Psoas muscle (tissue), 8 donors: ENCODE measurements around the gene ATOH8. TPM values are rescaled to one million over a fixed set of nuclear protein-coding genes. Genes with fewer than 3 reads are reported as not detected.
A peak's percentile ranks its signal among the peaks of the same experiment; 100 is the strongest.

ENCODE experiments used
- ATAC-seq, 4 donors: fragments of 200-7000 bp; cut with Tn5 transposase; one replicate each; pipeline ENCODE4 v1.9.1; 2020; ENCODE audit warnings: moderate library complexity in 3 of 4, mild to moderate bottlenecking in 2 of 4
- DNase-seq, 2 donors: peaks; one replicate each; pipeline ENCODE4 v3.0.0-alpha.2; 2020
- H3K27ac ChIP-seq: fragments of 200-600 bp; one replicate; pipeline ENCODE4 v1.8.0; 2022
- H3K27me3 ChIP-seq, 3 donors: fragments of 200-600 bp in 1 of 3; one replicate each; pipeline versions ENCODE4 v1.6.1 to v1.8.0; 2013 to 2022; ENCODE audit warnings: low read length in 2 of 3, mild to moderate bottlenecking in 2 of 3, moderate library complexity in 1 of 3; ENCODE audit not compliant: insufficient read depth in 3 of 3
- H3K36me3 ChIP-seq, 2 donors: fragments of 200-600 bp in 1 of 2; one replicate each; pipeline versions ENCODE4 v1.6.1 to v1.8.0; 2013 to 2022; ENCODE audit warnings: low read depth in 1 of 2, mild to moderate bottlenecking in 1 of 2, moderate library complexity in 1 of 2; ENCODE audit not compliant: insufficient read depth in 1 of 2
- H3K4me1 ChIP-seq: fragments of 200-600 bp; one replicate; pipeline ENCODE4 v1.8.0; 2022
- H3K4me3 ChIP-seq: fragments of 200-600 bp; one replicate; pipeline ENCODE4 v1.8.0; 2022; ENCODE audit warnings: mild to moderate bottlenecking
- H3K9me3 ChIP-seq: fragments of 200-600 bp; one replicate; pipeline ENCODE4 v1.8.0; 2022
- CTCF ChIP-seq: fragments of 200-600 bp; IDR thresholded peaks from one replicate; pipeline ENCODE4 v1.8.0; 2022; ENCODE audit warnings: antibody characterized with exemption
- WGBS, 3 donors: extraction: QIAGEN DNeasy Blood & Tissue Kit; methylation state at CpG; one replicate each; pipeline versions ENCODE4 v1.1.6 to v1.1.7; 2013; 5-methylcytosine and 5-hydroxymethylcytosine counted together
- intact Hi-C, 2 donors: fragments of 100-400 bp; cut with DNase I; formaldehyde crosslinking; loops; one replicate each; pipeline versions ENCODE4 v1.11.0 to v1.14.2; 2022
- polyA plus RNA-seq, 3 donors: library from polyadenylated mRNA; stranded (reverse); fragments of 200-250 nt; gene quantifications; one replicate each; pipeline ENCODE4 v1.2.3, GENCODE V29; 2013
- total RNA-seq, 4 donors: library from RNA; stranded (reverse); fragmentation: NEBNext Ultra II Directional in 2 of 4; extraction: Animal tissue kit (Norgen Biotek cat#: 25700) in 2 of 4; gene quantifications; one replicate each; pipeline versions ENCODE4 v1.2.1 to v1.2.4, GENCODE V29; 2021 to 2023
- donor health status: healthy with polysubstance abuse.
- donor health status: DM: no; HTN: no; CAD: no; lungs with moderate emphysema.
- donor health status: Bipolar disorder and iron deficiency.
- donor health status: healthy.
- donor health status: DM: yes; HTN: yes; CAD: no.
- donor health status: DM: no; HTN: no; CAD: no.
- donor health status: DM: no; HTN: no; CAD: no.
- donor health status: DM: yes; HTN: yes; CAD: no.

Gene ATOH8
- total and polyA plus RNA-seq, 7 donors, result 22.0 to 82.1 (median 59.4) TPM

GRCh38 chr2:85734942-85735608 lies 18.7 kb upstream of the ATOH8 start:
- H3K4me3 ChIP-seq, result no peak overlapping the region
- DNase-seq (peak in 1 of 2 donors; percentile 23), ATAC-seq (no peak)
- 88 to 94% (median 89%) methylated on average over 5 of the region's 5 CpGs for WGBS, 3 donors
- no peak for TF ChIP-seq CTCF
- H3K4me1 ChIP-seq, result peaks cover 77% of the 10 kb centered on the region
- intact Hi-C loops, result loop anchor here in 1 of 2 donors (5.0 kb wide), 1 partner anchor 37 kb away; no protein-coding TSS in a partner anchor
- peak overlapping the region; percentile 98 for H3K27ac ChIP-seq
- H3K36me3 ChIP-seq, result no peaks in the 10 kb centered on the region
- no peaks in the 10 kb centered on the region for H3K9me3 ChIP-seq
- H3K27me3 ChIP-seq, result no peaks in the 10 kb centered on the region

DNA sequence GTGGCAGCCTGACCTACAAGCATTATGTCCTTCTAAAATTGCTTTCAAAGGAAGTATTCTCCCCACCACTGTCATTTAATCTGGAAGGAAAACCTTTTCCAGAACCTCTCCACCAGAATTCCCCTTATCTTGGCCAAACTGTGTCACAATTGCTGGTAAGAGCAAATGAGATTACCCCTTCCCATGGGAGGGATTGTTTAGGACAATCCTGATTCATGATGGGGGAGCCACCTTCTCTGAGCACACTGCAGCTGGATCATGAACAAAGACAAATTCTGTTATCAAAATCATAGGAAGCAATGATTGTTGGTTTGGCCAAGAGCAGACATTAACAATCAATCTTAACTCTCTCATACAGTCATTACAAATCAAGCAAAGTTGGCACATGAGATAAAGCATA lies 18.1 kb upstream of the ATOH8 start:
- DNase-seq (no peak), ATAC-seq (no peak)
- TF ChIP-seq CTCF, result no peak
- H3K9me3 ChIP-seq, result no peaks in the 10 kb centered on the region
- H3K4me1 ChIP-seq, result peaks cover 81% of the 10 kb centered on the region
- H3K27ac ChIP-seq, result peak overlapping the region; percentile 1
- no peaks in the 10 kb centered on the region for H3K36me3 ChIP-seq
- no peak overlapping the region for H3K4me3 ChIP-seq
- intact Hi-C loops, result loop anchor here in 1 of 2 donors (2.0 kb wide), 1 partner anchor 37 kb away; no protein-coding TSS in a partner anchor
- H3K27me3 ChIP-seq, result no peaks in the 10 kb centered on the region

GRCh38 chr2:85736456-85737355 lies 17.1 kb upstream of the ATOH8 start:
- intact Hi-C loops, result loop anchor here in 1 of 2 donors (2.0 kb wide), 1 partner anchor 36 kb away; no protein-coding TSS in a partner anchor
- no peak for TF ChIP-seq CTCF
- WGBS, 3 donors, result 81 to 91% (median 88%) methylated on average over 7 of the region's 7 CpGs
- Histone ChIP-seq H3K36me3 (no peaks in the 10 kb centered on the region), H3K27ac (peak overlapping the region; percentile 77), H3K27me3 (no peaks in the 10 kb centered on the region), H3K9me3 (no peaks in the 10 kb centered on the region), H3K4me1 (peaks cover 81% of the 10 kb centered on the region), H3K4me3 (no peak overlapping the region)
- ATAC-seq (no peak), DNase-seq (peak in 1 of 2 donors; percentile 37)

DNA sequence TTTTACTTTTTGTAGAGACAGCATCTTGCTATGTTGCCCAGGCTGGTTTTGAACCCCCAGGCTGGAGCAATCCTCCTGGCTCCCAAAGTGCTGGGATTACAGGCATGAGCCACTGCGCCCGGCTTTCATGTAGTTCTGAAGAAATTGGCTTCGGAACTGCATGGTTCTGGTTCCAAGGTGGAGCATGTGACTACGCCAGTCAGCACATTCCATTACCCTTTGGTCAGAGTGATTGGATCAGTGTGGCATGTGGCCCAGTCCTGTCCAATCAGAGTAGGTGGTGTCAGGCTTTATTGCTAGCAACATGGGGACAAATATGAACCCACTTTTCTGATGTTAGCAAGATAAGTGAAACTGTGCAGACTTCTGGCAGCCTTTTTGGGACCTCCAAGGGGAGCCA lies 16.3 kb upstream of the ATOH8 start:
- intact Hi-C loops, result loop anchor here in 1 of 2 donors (2.0 kb wide), 1 partner anchor 35 kb away; no protein-coding TSS in a partner anchor
- peak overlapping the region; percentile 77 for H3K27ac ChIP-seq
- no peaks in the 10 kb centered on the region for H3K27me3 ChIP-seq
- DNase-seq (peak; percentile 82 to 88), ATAC-seq (peak; percentile 17 to 44 (median 28))
- peaks cover 81% of the 10 kb centered on the region for H3K4me1 ChIP-seq
- no peak overlapping the region for H3K4me3 ChIP-seq
- H3K9me3 ChIP-seq, result no peaks in the 10 kb centered on the region
- no peak for TF ChIP-seq CTCF
- WGBS, 3 donors, result 11 to 72% (median 38%) methylated on average over 4 of the region's 4 CpGs
- H3K36me3 ChIP-seq, result no peaks in the 10 kb centered on the region
